Transverse colon (tissue), 4 donors: Measurements from ENCODE around the gene RTP2.

ENCODE experiments used
- CTCF ChIP-seq, 5 experiments: fragments of 200-600 bp in 3 of 5; fragments of 450-650 bp in 2 of 5; sonication (generic) in 3 of 5; IDR thresholded peaks; 1 replicate in 2 of 5; 2 replicates in 3 of 5; pipeline ENCODE4 v1.5.1; 2016 to 2017; ENCODE audit warnings: antibody characterized with exemption in 5 of 5, inconsistent platforms in 3 of 5, mild to moderate bottlenecking in 2 of 5, moderate library complexity in 1 of 5
- POLR2AphosphoS5 ChIP-seq, 3 donors: sonication (generic); formaldehyde crosslinking; IDR thresholded peaks; one replicate each; pipeline ENCODE4 v1.6.1; 2016; ENCODE audit warnings: antibody characterized with exemption in 3 of 3

GRCh38 chr3:187684444-187684843 is 17.9 kb downstream of the RTP2 start:
- TF ChIP-seq CTCF (IDR thresholded peaks at IDR 0.05) (no peak), POLR2AphosphoS5 (IDR thresholded peaks at IDR 0.05) (no peak)
